Ectodermal cell (in vitro differentiated cells): ENCODE measurements around the gene TMOD3.

Experiments used
- H3K27ac ChIP-seq: 2 replicates; pipeline ENCODE4 v1.7.0; 2013; ENCODE audit warnings: mild to moderate bottlenecking, low read depth, low read length; ENCODE audit not compliant: insufficient read depth, poor library complexity, severe bottlenecking
- H3K27me3 ChIP-seq: 2 replicates; pipeline ENCODE4 v1.7.0; 2013; ENCODE audit warnings: mild to moderate bottlenecking, low read length; ENCODE audit not compliant: insufficient read depth, control insufficient read depth, poor library complexity, severe bottlenecking
- H3K36me3 ChIP-seq: one replicate; pipeline ENCODE4 v1.7.0; 2013; ENCODE audit warnings: low read length; ENCODE audit not compliant: control insufficient read depth, insufficient read depth
- H3K4me1 ChIP-seq: one replicate; pipeline ENCODE4 v1.7.0; 2013; ENCODE audit warnings: low read length; ENCODE audit not compliant: control insufficient read depth, insufficient read depth
- H3K4me3 ChIP-seq: 2 replicates; pipeline ENCODE4 v1.7.0; 2013; ENCODE audit warnings: low read depth, low read length, control low read depth; ENCODE audit not compliant: insufficient read depth
- H3K9me3 ChIP-seq: 2 replicates; pipeline ENCODE4 v1.7.0; 2013; ENCODE audit warnings: mild to moderate bottlenecking, low read length, moderate library complexity; ENCODE audit not compliant: control insufficient read depth
- WGBS, 2 experiments: methylation state at CpG; one replicate each; pipeline ENCODE4 v1.1.7; 2013; ENCODE audit warnings: missing lambda C conversion rate in 2 of 2; 5-methylcytosine and 5-hydroxymethylcytosine counted together

The TMOD3 gene

DNA sequence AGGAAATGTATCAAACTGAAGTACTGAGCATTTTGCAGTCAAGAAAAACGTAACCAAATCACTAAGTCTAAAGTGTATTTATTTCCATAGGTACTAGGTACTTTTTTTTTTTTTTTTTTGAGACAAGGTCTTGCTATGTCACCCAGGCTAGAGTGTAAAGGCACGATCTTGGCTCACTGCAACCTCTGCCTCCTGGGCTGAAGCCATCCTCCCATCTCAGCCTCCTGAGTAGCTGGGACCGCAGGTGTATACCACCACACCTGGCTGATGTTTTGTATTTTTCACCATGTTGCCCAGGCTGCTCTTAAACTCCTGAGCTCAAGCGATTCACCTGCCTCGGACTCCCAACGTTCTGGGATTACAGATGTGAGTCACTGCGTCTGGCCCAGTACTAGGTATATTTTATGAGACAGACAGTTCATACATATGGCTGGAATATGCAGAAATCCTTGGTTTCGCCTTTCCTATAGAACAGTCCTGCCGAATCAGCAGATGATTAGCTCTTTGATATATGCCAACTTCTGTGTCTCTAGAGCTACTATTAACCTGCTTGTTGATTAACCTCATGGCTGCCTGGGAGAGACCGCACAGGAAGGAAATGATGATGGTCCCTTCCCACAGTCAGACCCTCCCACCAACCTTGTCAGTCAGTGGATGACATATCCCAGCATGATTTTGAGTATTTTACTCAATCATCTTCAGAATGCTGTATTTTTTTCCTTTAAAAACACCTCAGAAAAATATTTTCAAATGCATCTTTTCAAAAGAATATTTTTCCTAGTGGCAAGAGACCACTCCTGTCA, 32.3 kb downstream of the TMOD3 start:
- no peaks in the 10 kb centered on the region for H3K4me1 ChIP-seq
- no peaks in the 10 kb centered on the region for H3K27me3 ChIP-seq
- WGBS, 2 experiments: 92 to 94% methylated on average over 9 to 10 of the region's 10 CpGs
- H3K9me3 ChIP-seq: no peaks in the 10 kb centered on the region
- peaks cover 5% of the 10 kb centered on the region for H3K36me3 ChIP-seq
- H3K27ac ChIP-seq: no peak overlapping the region
- H3K4me3 ChIP-seq: no peak overlapping the region

DNA sequence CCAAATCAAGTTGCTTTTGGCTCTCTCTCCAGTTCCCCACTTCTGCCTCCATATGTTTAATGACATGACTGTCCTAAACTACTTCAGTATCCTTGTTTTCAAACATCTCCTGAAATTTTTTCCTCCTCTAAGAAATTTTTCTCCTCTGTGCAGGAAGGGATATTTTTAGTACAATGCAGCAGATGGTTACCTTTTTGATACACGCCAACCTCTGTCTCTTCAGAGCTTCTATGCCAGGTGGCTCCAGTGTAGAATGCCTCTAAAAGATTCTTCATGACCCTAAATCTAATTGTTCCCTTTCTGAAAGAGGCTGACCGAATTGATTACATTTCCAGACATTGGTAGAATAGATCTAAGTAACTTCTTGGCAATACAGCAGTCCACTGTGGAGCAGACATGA, 33.7 kb downstream of the TMOD3 start:
- Histone ChIP-seq H3K9me3 (no peaks in the 10 kb centered on the region), H3K4me1 (no peaks in the 10 kb centered on the region), H3K27ac (no peak overlapping the region), H3K27me3 (no peaks in the 10 kb centered on the region), H3K36me3 (peaks cover 5% of the 10 kb centered on the region), H3K4me3 (no peak overlapping the region)
- WGBS, 2 experiments: 89 to 97% methylated on average over 2 of the region's 2 CpGs

DNA sequence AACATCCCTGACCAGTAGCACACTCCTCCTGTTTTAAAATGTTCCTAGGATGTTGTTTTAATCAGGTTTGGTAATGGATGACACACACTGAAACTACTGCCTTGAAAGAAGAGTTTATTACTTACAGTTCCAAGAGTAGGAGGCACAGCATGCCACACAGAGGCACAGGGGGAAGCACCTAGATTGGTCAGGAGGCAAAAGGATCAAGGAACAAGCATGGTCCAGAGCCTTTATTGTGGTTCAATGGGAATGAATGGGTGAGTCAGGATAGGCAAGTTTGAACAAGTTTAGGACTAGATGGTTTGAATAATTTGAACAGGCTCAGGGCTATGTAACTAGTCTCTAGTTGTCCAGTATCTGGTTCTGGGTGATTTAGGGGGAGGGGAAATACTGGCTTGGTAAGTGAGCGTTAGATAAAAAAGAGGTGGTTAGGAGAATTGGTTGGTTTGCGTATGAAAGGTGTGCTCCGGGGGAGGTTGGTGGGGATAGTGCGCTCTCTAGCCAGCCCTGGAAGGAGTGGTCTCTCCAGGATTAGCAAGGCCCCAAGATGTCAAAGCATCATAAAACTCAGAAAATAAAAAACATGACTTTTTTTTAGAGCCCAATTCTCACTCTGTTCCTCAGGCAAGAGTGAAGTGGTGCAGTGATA, 35.1 kb downstream of the TMOD3 start:
- H3K27me3 ChIP-seq: no peaks in the 10 kb centered on the region
- no peaks in the 10 kb centered on the region for H3K4me1 ChIP-seq
- 77 to 82% methylated on average over 4 of the region's 4 CpGs for WGBS, 2 experiments
- H3K27ac ChIP-seq: no peak overlapping the region
- H3K36me3 ChIP-seq: peaks cover 5% of the 10 kb centered on the region
- H3K9me3 ChIP-seq: no peaks in the 10 kb centered on the region
- no peak overlapping the region for H3K4me3 ChIP-seq

DNA sequence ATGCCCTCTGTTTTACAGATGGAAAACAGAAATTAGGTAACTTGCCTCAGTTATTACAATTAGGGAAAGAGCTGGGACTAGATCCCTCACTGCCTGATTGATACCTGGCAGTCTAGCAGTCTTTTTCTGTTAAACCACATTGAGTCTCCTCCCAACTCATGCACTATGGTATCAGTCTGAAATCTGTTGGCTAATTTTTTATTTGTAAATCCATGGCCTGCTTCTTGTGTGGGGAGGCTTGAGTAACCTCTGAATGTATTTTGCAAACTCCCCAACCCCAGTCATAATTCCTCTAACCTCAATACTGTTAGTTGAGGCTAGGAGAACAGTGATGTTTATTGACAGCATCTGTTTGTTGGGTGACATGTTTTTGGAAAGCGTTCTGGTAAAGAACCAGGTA, 35.9 kb downstream of the TMOD3 start:
- no peaks in the 10 kb centered on the region for H3K27me3 ChIP-seq
- H3K36me3 ChIP-seq: peaks cover 5% of the 10 kb centered on the region
- H3K27ac ChIP-seq: no peak overlapping the region
- no peaks in the 10 kb centered on the region for H3K9me3 ChIP-seq
- H3K4me1 ChIP-seq: no peaks in the 10 kb centered on the region
- 86 to 93% methylated on average over 1 of the region's 1 CpG for WGBS, 2 experiments
- no peak overlapping the region for H3K4me3 ChIP-seq

DNA sequence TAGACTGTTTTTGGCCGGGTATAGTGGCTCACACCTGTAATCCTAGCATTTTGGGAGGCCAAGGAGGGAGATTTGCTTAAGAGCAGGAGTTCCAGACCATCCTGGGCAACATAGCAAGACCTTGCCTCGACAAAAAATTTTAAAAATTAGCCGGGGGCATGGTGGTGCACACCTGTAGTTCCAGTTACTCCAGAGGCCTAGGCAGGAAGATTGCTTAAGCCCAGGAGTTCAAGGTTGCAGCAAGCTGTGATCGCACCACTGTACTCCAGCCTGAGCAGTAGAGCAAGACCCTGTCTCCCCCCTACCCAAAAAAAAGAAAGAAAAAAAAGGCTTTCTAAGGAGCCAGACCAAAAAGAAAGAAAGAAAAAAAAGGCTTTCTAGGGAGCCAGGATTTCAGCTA, 36.7 kb downstream of the TMOD3 start:
- Histone ChIP-seq H3K27ac (no peak overlapping the region), H3K36me3 (peaks cover 5% of the 10 kb centered on the region), H3K4me3 (no peak overlapping the region), H3K4me1 (no peaks in the 10 kb centered on the region), H3K9me3 (no peaks in the 10 kb centered on the region), H3K27me3 (no peaks in the 10 kb centered on the region)
- WGBS, 2 experiments: 92 to 94% methylated on average over 4 of the region's 4 CpGs

DNA sequence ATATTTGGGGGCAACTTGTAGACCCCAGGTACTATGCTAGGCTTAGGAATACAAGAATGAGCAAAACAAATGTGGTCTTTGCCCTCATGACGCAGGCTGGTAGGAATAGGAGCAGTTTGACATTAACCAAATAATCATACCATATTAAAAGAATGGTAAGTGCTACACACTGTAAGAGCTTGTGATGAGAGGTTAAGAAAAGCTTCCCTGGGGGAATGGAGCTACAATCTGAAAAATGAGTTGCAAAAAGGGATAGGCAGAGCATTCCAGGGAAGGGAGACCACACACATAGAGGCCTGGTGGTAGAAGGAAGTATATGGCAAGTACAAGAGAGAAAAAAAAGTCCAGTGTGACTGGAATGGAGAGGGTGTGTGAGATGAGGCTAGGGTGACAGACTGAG, 37.3 kb downstream of the TMOD3 start:
- no peak overlapping the region for H3K27ac ChIP-seq
- H3K4me3 ChIP-seq: no peak overlapping the region
- no peaks in the 10 kb centered on the region for H3K27me3 ChIP-seq
- H3K36me3 ChIP-seq: peaks cover 5% of the 10 kb centered on the region
- no peaks in the 10 kb centered on the region for H3K4me1 ChIP-seq
- no peaks in the 10 kb centered on the region for H3K9me3 ChIP-seq
- 100% methylated on average over 1 of the region's 1 CpG; no CpG with 5 or more reads in 1 of the 2 experiments for WGBS, 2 experiments

DNA sequence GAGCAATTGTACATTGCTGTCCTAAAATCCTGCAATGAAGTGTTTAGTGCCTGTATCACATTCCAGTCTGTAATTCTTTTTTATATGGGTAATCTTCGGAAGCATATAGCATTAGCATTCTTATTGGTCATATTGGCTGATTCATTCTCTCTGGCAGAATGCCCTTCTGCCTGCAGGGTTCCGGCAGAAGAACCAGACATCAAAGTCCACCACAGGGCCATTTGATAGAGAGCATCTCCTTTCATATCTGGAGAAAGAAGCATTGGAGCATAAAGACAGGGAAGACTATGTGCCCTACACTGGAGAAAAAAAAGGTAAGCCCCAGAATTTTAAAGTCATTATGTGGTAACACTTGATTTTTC, 39.6 kb downstream of the TMOD3 start:
- Histone ChIP-seq H3K27ac (no peak overlapping the region), H3K27me3 (no peaks in the 10 kb centered on the region), H3K36me3 (no peaks in the 10 kb centered on the region)

DNA sequence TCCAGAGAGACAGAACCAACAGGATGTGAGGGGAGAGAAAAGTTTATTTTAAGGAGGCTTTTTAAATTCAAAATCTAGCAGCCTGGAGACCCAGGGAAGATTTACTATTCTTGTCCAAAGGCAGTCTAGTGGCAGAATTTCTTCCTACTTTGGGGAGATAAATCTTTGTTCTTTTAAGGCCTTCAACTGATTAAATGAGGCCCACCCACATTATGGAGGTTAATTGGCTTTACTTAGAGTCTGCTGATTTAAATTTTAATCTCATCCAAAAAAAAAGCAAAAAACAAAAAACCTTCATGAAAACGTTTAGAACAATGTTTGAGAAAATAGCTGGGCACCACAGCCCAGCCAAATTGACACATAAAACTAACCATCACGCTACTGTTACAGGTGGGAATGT, 41.3 kb downstream of the TMOD3 start:
- H3K4me1 ChIP-seq: no peaks in the 10 kb centered on the region
- H3K27me3 ChIP-seq: no peaks in the 10 kb centered on the region
- H3K9me3 ChIP-seq: no peaks in the 10 kb centered on the region
- peaks cover 5% of the 10 kb centered on the region for H3K36me3 ChIP-seq
- no peak overlapping the region for H3K4me3 ChIP-seq
- no peak overlapping the region for H3K27ac ChIP-seq
- WGBS, 2 experiments: 88 to 100% methylated on average over 2 of the region's 2 CpGs

More for the DNA sequence above, 39.6 kb downstream of the TMOD3 start:
- WGBS, 2 experiments: 93 to 96% methylated on average over 2 of the region's 2 CpGs
- Histone ChIP-seq H3K4me3 (no peak overlapping the region), H3K9me3 (no peaks in the 10 kb centered on the region), H3K4me1 (no peaks in the 10 kb centered on the region)

DNA sequence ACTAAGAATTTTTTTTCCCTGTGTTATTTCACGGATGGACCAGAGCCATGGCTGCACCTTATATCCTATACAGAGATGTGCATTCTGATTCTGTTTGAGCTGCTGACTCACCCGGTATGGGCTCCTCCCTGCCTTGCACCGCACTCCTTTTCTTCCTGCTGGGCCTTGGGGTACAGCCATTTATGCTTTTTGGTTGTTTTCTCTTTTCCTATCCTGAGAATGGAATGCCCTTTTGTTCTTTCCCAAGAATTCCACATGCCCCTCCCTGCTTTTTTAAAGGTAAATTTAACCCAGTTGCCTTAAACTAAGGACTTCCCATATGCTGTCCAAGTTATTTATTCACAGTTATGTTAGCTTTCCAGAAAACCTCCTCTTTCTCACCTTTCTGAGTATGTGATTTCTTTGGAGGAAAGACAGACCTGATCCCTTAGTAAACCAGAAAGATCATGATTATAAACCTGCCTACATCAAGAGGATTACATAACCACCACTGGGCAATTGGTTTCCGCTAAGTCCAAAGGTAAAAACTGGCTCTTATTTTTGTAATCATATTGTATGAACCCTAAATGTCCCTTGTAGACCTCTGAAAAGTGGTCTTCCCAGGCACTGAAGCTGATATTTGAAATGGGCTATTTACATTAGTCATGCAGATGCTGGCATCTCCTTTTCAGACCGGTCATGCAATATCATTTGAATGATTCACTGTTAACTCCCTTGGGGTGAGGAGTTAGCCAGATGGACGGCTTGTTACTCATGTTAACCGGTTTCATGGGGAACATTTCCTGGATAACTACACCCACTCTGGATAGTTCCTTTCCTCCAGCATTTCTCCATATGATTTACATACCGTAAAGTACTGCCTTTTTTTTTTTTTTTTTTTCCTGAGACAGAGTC, 45.5 kb downstream of the TMOD3 start:
- no peaks in the 10 kb centered on the region for H3K27me3 ChIP-seq
- H3K36me3 ChIP-seq: peaks cover 5% of the 10 kb centered on the region
- 86 to 90% methylated on average over 8 of the region's 8 CpGs for WGBS, 2 experiments
- H3K4me1 ChIP-seq: no peaks in the 10 kb centered on the region
- no peak overlapping the region for H3K4me3 ChIP-seq
- no peaks in the 10 kb centered on the region for H3K9me3 ChIP-seq
- no peak overlapping the region for H3K27ac ChIP-seq

DNA sequence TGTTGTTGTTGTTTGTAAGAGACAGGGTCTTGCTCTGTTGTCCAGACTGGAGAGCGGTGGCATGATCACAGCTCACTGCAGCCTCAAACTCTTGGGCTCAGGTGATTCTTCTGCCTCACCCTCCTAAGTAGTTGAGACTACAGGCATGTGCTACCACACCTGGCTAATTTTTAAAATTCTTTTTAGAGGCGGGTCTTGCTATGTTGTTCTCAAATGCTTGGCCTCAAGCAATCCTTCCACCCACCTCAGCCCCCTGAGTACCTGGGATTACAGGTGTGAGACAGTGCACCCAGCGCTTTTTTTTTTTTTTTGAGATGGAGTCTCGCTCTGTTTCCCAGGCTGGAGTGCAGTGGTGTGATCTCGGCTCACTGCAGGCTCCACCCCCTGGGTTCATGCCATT, 46.7 kb downstream of the TMOD3 start:
- Histone ChIP-seq H3K27ac (no peak overlapping the region), H3K27me3 (no peaks in the 10 kb centered on the region), H3K9me3 (no peaks in the 10 kb centered on the region), H3K4me3 (no peak overlapping the region), H3K36me3 (peaks cover 5% of the 10 kb centered on the region), H3K4me1 (no peaks in the 10 kb centered on the region)
- WGBS, 2 experiments: 91 to 92% methylated on average over 3 of the region's 5 CpGs
